Measurements from ENCODE around the gene IMPDH1. TPM values are rescaled to one million over a fixed set of nuclear protein-coding genes. Genes with fewer than 3 reads are reported as not detected.

Gene IMPDH1
- total and polyA plus RNA-seq, 9 of the 15 experiments (the other 6 are each of a cell fraction or from before 2014, with no cell fraction given), result 0.80 to 118 (median 64.3) TPM

DNA sequence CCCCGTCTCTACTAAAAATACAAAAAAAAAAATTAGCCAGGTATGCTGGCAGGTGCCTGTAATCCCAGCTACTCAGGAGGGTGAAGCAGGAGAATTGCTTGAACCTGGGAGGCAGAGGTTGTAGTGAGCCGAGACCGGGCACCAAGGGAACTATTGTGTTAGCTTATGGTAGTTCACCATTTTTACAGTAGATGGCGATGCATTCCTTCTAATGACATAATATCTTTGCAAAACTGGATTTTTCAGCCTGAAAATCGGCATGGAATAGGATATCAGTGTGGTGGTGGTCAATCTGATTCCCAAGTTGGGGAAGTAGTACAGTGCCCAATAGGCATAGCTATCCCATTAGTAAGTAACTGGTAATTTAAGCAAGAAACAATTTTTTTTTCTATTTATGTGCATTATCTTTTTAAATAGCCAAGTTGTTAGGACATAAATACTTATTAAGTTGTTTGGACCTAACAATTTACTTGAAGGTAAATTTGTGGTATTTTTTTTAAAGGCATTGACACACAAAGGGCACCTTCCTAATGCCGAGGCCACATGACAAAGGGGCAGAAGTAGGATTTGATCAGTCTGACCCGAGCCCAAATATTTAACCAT is 17.6 kb upstream of the IMPDH1 start (continued):
- TF ChIP-seq ZBTB49 (CRISPR knock-in tag; IDR thresholded peaks at IDR 0.05; ENCODE audit: borderline replicate concordance) (no peak), ZNF668 (CRISPR knock-in tag; IDR thresholded peaks at IDR 0.05) (0 out of 2 replicates have a peak, but pooled peaks have one; percentile 4), JUND (IDR thresholded peaks at IDR 0.05; ENCODE audit: borderline replicate concordance, low read depth, low read length) (no peak), JUND (tag; IDR thresholded peaks at IDR 0.05; ENCODE audit: borderline replicate concordance, low read depth, low read length) (0 out of 3 replicates have a peak, but pooled peaks have one; percentile 16), NR4A1 (CRISPR knock-in tag; IDR thresholded peaks at IDR 0.05) (no peak), NR4A1 (tag; IDR thresholded peaks at IDR 0.05) (no peak), FOXJ2 (tag; IDR thresholded peaks at IDR 0.05) (no peak), XRCC3 (IDR thresholded peaks at IDR 0.05) (no peak), POLR2AphosphoS5 (IDR thresholded peaks at IDR 0.05; ENCODE audit: control insufficient read depth, insufficient read depth, low read depth, low read length) (no peak), TEAD4 (IDR thresholded peaks at IDR 0.05; ENCODE audit: low read length) (0 out of 2 replicates have a peak, but pooled peaks have one; percentile 7), TEAD4 (CRISPR knock-in tag; IDR thresholded peaks at IDR 0.05; ENCODE audit: borderline replicate concordance) (no peak), SIRT6 (IDR thresholded peaks at IDR 0.05; ENCODE audit: low read depth, low read length) (no peak), RB1 (IDR thresholded peaks at IDR 0.05; ENCODE audit: low read depth) (peak; percentile 17; the same call in 1 of the 2 replicates), ZNF398 (CRISPR knock-in tag; IDR thresholded peaks at IDR 0.05) (no peak), ATF3 (IDR thresholded peaks at IDR 0.05) (no peak), ATF3 (CRISPR knock-in tag; conservative IDR thresholded peaks at IDR 0.05) (no peak; the same call in 1 of the 2 replicates), CEBPZ (IDR thresholded peaks at IDR 0.05; ENCODE audit: borderline replicate concordance, low read depth, low read length) (no peak)
